Stomach (tissue), 4 donors: ENCODE data around the gene ENC1.

Experiments used
- POLR2A ChIP-seq, 4 donors: fragments of 450-650 bp; IDR thresholded peaks; one replicate each; pipeline ENCODE4 v1.6.1; 2016; ENCODE audit warnings: antibody characterized with exemption in 4 of 4, control low read depth in 2 of 4, mild to moderate bottlenecking in 1 of 4, moderate library complexity in 1 of 4
- POLR2AphosphoS5 ChIP-seq, 3 donors: sonication (generic); formaldehyde crosslinking; IDR thresholded peaks; one replicate each; pipeline ENCODE4 v1.6.1; 2016; ENCODE audit warnings: antibody characterized with exemption in 3 of 3
- TF ChIP-seq, protein P1 (sequence below), 7 experiments: fragments of 450-650 bp in 4 of 7; fragments of 200-600 bp in 3 of 7; sonication (generic) in 3 of 7; IDR thresholded peaks; one replicate each; pipeline ENCODE4 v1.5.1; 2016 to 2019; ENCODE audit warnings: antibody characterized with exemption in 7 of 7, control low read depth in 2 of 7, mild to moderate bottlenecking in 1 of 7

DNA sequence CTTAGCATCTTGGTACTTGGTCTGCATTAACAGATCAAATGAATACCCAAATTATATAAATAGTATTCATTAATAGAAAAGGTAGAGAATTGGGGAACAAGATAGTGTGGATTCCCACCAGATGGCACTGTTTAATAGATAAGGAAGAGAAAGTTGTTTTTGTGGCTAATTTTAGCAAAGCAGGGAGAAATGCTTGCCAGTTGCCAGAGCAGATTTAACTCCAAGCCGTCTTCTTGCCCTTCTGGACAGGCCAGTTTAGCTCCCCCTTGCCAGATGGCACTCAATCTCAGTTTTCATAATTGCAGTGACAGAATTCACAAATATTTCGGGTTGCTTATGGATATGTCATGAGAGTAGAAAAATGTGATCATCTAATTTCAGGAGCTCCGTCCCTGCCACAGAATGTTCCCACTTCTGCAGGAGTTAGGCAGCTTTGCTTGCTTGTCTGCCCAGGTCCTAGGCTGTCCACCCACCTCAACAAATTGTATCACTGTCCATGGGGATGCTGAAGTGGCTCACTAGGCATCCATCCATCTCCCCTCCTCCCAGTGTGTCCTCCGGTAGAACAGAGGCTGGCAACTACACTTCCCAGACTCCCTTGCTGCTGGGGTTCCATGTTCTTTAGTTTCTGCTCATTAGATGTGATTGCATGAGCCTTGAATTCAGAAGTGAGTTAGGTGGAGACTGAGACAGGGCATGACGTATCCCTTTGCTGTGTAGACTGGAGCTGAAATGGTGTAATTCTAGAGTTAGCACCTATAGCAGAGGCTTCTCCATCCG, 32.7 kb upstream of the ENC1 start:
- TF ChIP-seq POLR2A (IDR thresholded peaks at IDR 0.05) (no peak), POLR2AphosphoS5 (IDR thresholded peaks at IDR 0.05) (no peak)
- TF ChIP-seq, protein P1, sequence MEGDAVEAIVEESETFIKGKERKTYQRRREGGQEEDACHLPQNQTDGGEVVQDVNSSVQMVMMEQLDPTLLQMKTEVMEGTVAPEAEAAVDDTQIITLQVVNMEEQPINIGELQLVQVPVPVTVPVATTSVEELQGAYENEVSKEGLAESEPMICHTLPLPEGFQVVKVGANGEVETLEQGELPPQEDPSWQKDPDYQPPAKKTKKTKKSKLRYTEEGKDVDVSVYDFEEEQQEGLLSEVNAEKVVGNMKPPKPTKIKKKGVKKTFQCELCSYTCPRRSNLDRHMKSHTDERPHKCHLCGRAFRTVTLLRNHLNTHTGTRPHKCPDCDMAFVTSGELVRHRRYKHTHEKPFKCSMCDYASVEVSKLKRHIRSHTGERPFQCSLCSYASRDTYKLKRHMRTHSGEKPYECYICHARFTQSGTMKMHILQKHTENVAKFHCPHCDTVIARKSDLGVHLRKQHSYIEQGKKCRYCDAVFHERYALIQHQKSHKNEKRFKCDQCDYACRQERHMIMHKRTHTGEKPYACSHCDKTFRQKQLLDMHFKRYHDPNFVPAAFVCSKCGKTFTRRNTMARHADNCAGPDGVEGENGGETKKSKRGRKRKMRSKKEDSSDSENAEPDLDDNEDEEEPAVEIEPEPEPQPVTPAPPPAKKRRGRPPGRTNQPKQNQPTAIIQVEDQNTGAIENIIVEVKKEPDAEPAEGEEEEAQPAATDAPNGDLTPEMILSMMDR (IDR thresholded peaks at IDR 0.05), result peak in 3 of 7 experiments; percentile 14 to 20 (median 15)
